ENCODE results near the gene MLIP. TPM values are rescaled to one million over a fixed set of nuclear protein-coding genes. Genes with fewer than 3 reads are reported as not detected.
"Not testable (repeated sequence)": the region's sequence is repeated elsewhere in the genome, so short reads cannot be mapped to it uniquely, and the experiment has no call there.

MLIP gene
- total RNA-seq, 1 experiment from 2014 or later: not detected

DNA sequence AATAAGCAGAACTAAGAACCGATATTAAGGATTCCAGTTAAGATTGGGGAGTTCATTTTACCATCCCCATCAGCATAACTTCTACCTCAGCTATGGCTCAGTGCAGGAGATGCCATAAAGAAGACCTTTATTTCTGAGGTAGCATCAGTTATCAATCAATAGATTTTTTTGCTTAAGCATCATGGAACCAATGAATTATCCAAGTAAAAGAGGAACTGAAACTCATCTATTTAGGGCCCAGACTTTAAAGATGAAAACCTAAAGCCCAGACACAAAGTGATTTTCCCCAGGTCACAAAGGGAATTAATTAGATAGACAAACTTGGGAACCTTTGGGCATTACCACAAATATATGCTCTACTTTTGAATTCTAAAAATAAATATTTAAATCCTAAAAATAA lies 137.8 kb downstream of the MLIP start (continued):
- no peak for TF ChIP-seq NR1H2 (CRISPR knock-in tag; IDR thresholded peaks at IDR 0.05)

DNA sequence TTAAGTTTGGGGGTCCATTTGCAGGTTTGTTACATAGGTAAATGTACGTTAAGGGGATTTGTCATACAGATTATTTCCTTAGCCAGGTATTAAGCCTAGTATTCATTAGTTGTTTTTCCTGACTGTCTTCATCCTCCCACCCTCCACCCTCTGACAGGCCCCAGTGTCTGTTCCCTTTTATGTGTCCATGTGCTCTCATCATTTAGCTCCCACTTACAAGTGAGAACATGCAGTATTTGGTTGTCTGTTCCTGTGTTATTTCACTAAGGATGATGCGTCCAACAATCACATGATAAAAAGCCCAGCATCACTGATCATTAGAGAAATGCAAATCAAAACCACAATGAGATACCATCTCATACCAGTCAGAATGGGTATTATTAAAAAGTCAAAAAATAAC lies 138.6 kb downstream of the MLIP start:
- POLR2A ChIA-PET; H3K4me3 Mint-ChIP-seq; H3K27ac Mint-ChIP-seq; DNase-seq (ENCODE audit: low spot score); H3K9me3 Mint-ChIP-seq; H3K36me3 Mint-ChIP-seq; CTCF ChIA-PET; H3K27me3 Mint-ChIP-seq (ENCODE audit: low read depth); H3K4me1 Mint-ChIP-seq; ATAC-seq: not testable (repeated sequence)

DNA sequence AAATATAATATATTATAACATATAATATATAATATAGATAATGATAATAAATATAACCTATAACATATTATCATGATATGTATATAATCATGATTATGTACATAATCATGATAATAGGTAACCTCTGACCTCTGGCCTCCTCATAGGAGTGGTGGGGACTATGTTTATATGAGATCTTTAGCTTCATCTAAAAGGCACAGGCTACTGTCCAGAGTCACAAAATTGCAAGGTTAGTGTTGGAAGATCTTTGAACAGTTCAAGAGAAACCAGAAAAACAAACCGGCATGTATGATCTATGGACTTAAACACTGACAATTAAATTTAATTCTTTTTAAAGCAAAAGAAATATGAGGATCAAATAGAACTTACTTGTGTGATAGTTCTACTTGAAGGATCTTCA lies 141.3 kb downstream of the MLIP start:
- DNase-seq (ENCODE audit: low spot score): no peak
- Mint-ChIP-seq H3K27me3 (ENCODE audit: low read depth) (no peaks in the 10 kb centered on the region), H3K36me3 (no peaks in the 10 kb centered on the region), H3K4me3 (no peak overlapping the region), H3K4me1 (peaks cover 8% of the 10 kb centered on the region), H3K27ac (no peak overlapping the region), H3K9me3 (peaks cover 3% of the 10 kb centered on the region)
- CTCF ChIA-PET: no interaction called here
- no peak for ATAC-seq
- TF ChIP-seq ELF4 (CRISPR knock-in tag; IDR thresholded peaks at IDR 0.05; ENCODE audit: low read depth) (no peak), IRF2 (CRISPR knock-in tag; IDR thresholded peaks at IDR 0.05; ENCODE audit: borderline replicate concordance, low read depth) (no peak), ZNF671 (CRISPR knock-in tag; IDR thresholded peaks at IDR 0.05) (no peak), OVOL2 (CRISPR knock-in tag; IDR thresholded peaks at IDR 0.05; ENCODE audit: borderline replicate concordance) (no peak), ZNF263 (CRISPR knock-in tag; IDR thresholded peaks at IDR 0.05; ENCODE audit: low read depth) (no peak), FOXK1 (CRISPR knock-in tag; IDR thresholded peaks at IDR 0.05) (no peak), CREM (CRISPR knock-in tag; IDR thresholded peaks at IDR 0.05) (no peak), ZNF396 (CRISPR knock-in tag; IDR thresholded peaks at IDR 0.05; ENCODE audit: borderline replicate concordance) (no peak), JAZF1 (CRISPR knock-in tag; IDR thresholded peaks at IDR 0.05) (no peak)
- TF ChIP-seq, protein P1, sequence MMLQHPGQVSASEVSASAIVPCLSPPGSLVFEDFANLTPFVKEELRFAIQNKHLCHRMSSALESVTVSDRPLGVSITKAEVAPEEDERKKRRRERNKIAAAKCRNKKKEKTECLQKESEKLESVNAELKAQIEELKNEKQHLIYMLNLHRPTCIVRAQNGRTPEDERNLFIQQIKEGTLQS (CRISPR knock-in tag; conservative IDR thresholded peaks at IDR 0.05): no peak
- TF ChIP-seq, protein P2, sequence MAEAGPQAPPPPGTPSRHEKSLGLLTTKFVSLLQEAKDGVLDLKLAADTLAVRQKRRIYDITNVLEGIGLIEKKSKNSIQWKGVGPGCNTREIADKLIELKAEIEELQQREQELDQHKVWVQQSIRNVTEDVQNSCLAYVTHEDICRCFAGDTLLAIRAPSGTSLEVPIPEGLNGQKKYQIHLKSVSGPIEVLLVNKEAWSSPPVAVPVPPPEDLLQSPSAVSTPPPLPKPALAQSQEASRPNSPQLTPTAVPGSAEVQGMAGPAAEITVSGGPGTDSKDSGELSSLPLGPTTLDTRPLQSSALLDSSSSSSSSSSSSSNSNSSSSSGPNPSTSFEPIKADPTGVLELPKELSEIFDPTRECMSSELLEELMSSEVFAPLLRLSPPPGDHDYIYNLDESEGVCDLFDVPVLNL (CRISPR knock-in tag; IDR thresholded peaks at IDR 0.05; ENCODE audit: borderline replicate concordance, low read depth): no peak
- TF ChIP-seq, protein P3, sequence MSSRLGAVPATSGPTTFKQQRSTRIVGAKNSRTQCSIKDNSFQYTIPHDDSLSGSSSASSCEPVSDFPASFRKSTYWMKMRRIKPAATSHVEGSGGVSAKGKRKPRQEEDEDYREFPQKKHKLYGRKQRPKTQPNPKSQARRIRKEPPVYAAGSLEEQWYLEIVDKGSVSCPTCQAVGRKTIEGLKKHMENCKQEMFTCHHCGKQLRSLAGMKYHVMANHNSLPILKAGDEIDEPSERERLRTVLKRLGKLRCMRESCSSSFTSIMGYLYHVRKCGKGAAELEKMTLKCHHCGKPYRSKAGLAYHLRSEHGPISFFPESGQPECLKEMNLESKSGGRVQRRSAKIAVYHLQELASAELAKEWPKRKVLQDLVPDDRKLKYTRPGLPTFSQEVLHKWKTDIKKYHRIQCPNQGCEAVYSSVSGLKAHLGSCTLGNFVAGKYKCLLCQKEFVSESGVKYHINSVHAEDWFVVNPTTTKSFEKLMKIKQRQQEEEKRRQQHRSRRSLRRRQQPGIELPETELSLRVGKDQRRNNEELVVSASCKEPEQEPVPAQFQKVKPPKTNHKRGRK (CRISPR knock-in tag; IDR thresholded peaks at IDR 0.05; ENCODE audit: borderline replicate concordance): no peak
- POLR2A ChIA-PET: no interaction called here

DNA sequence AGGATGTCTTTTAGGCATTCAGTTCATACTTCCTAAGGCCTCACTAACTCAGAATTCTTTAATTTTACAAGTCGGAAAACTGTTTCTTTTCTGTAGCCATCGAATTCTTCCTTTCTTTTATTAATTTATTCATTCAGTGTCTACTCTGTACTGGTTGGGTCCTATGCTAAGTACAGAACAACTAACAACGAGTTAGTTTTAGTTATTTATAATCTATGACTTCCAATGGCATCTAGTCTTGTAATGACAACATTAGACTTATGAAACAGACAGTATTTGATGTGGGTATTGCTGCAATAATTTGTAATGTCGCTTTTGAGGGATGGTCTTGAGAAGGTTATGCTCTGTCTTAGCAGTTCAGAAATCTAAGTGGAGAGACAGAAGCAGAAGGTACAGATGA lies 141.7 kb downstream of the MLIP start:
- no peak for DNase-seq (ENCODE audit: low spot score)
- no peaks in the 10 kb centered on the region for H3K36me3 Mint-ChIP-seq
- H3K27me3 Mint-ChIP-seq (ENCODE audit: low read depth): no peaks in the 10 kb centered on the region
- no peak overlapping the region for H3K27ac Mint-ChIP-seq
- ChIA-PET CTCF (no interaction called here), POLR2A (no interaction called here)
- TF ChIP-seq RORB (CRISPR knock-in tag; IDR thresholded peaks at IDR 0.05): no peak
- TF ChIP-seq NFYB (CRISPR knock-in tag; conservative IDR thresholded peaks at IDR 0.05; ENCODE audit: low read depth): no peak
- no peak for TF ChIP-seq PRRX2 (CRISPR knock-in tag; IDR thresholded peaks at IDR 0.05)
- no peak for TF ChIP-seq ETV6 (CRISPR knock-in tag; IDR thresholded peaks at IDR 0.05)
- no peak for TF ChIP-seq FOXJ3 (CRISPR knock-in tag; IDR thresholded peaks at IDR 0.05; ENCODE audit: borderline replicate concordance)
- no peak for TF ChIP-seq SMAD4 (CRISPR knock-in tag; IDR thresholded peaks at IDR 0.05)
- TF ChIP-seq, protein P4, sequence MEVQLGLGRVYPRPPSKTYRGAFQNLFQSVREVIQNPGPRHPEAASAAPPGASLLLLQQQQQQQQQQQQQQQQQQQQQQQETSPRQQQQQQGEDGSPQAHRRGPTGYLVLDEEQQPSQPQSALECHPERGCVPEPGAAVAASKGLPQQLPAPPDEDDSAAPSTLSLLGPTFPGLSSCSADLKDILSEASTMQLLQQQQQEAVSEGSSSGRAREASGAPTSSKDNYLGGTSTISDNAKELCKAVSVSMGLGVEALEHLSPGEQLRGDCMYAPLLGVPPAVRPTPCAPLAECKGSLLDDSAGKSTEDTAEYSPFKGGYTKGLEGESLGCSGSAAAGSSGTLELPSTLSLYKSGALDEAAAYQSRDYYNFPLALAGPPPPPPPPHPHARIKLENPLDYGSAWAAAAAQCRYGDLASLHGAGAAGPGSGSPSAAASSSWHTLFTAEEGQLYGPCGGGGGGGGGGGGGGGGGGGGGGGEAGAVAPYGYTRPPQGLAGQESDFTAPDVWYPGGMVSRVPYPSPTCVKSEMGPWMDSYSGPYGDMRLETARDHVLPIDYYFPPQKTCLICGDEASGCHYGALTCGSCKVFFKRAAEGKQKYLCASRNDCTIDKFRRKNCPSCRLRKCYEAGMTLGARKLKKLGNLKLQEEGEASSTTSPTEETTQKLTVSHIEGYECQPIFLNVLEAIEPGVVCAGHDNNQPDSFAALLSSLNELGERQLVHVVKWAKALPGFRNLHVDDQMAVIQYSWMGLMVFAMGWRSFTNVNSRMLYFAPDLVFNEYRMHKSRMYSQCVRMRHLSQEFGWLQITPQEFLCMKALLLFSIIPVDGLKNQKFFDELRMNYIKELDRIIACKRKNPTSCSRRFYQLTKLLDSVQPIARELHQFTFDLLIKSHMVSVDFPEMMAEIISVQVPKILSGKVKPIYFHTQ (CRISPR knock-in tag; IDR thresholded peaks at IDR 0.05): no peak
- no peak for TF ChIP-seq NR3C1 (CRISPR knock-in tag; conservative IDR thresholded peaks at IDR 0.05; ENCODE audit: low read depth)
- TF ChIP-seq JUN (CRISPR knock-in tag; IDR thresholded peaks at IDR 0.05): no peak
- no peak for TF ChIP-seq NFE2L1 (CRISPR knock-in tag; IDR thresholded peaks at IDR 0.05)
- no peak for TF ChIP-seq TEAD4 (CRISPR knock-in tag; IDR thresholded peaks at IDR 0.05)
- H3K4me1 Mint-ChIP-seq: peaks cover 8% of the 10 kb centered on the region
- no peak overlapping the region for H3K4me3 Mint-ChIP-seq
- no peak for ATAC-seq
- peaks cover 3% of the 10 kb centered on the region for H3K9me3 Mint-ChIP-seq
